HG02970 (cell line): Measurements from ENCODE around the gene FBXL19.
"Not testable (repeated sequence)": the region's sequence is repeated elsewhere in the genome, so short reads cannot be mapped to it uniquely, and the experiment has no call there.

Experiments used
- ATAC-seq: cut with Tn5 transposase; IDR thresholded peaks from one replicate; pipeline ENCODE4 v1.9.1; 2021; ENCODE audit warnings: mild to moderate bottlenecking, moderate library complexity, moderate number of reproducible peaks; ENCODE audit not compliant: unreplicated experiment, low FRiP score

FBXL19 gene

DNA sequence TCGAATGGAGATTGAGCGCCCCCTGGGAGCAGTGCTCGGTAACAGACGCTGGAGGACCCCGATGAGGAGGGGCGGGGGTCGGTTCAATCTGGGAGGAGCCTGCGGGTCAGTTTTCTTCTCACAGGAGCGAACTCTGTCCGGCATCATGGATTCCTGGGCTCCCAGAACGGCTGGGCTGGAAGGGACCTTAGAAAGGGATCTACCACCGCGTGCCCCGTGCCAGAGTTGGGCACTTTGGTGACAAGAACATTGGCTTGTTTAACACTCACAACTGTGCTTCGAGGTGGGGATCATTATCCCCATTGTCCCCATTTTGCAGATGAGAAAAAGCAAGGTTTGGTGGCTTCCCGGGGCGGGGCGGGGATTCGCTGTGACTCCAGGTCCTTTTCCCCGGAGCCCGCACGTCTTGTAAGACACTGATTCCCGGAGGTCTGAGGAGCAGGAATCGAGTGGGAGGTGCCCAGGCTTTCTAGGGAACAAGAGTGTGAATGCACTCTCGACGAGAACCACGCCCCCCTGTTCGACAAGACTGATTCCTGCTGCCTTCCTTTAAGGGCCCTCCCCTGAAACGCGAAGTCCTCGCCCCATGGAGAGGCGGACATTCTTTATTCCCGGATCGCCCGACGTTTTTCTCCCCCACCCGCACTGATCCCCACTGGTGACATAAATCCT lies 1.5 kb upstream of the FBXL19 start:
- ATAC-seq = peak; percentile 2

DNA sequence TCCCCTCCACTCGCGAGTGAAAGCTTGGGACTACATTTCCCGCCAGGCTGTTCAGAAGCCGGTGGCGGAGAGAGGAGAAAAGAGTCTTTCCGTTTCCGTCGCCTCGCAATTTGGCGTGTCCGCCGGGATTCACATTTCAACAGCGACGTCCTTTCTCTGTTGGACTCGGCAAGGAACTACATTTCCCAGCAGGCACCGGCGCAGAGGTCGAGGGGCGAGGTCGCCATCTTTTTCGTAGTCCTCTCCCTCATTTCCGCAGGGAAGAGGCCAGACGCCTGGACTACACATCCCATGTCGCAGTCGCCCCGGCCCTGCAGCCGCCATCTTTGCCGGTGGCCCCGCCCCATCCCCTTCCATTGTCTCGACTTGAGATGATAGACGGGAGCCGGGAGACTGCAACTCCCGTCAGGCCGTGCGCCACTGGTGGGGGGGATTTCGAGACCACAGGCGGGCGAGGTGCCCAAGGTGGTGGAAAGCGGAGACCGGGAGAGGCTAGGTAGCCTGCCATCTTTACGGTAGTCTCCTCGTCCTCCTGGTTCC lies 882 bp upstream of the FBXL19 start:
- peak; percentile 77 for ATAC-seq

DNA sequence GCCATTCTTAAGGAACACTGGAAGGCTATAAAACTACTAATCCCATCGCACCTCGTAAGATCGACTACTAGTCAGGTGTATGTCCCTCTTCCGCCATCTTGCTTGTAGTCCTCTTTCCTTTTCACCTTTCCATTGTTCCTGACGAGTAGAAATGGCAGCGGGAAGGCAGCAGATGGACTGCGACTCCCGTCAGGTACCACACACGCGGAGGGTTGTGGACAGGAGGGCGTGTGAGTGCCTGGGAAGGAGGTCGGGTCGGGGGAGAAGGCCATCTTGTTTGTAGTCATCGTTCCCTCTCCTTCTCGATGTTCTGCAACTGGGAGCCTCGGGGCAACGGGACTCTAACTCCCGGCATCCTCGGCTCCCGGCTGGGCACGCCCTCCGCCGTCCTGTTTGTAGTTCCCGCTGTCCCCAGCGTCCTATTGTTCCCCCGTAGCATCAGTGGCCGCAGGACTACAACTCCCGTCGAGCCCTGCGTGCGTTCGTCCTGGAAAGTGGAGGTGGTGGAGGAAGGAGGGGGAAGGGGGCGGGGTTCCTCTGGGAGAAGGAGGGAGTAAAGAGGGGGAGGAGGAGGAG lies 324 bp upstream of the FBXL19 start:
- ATAC-seq = peak; percentile 67

DNA sequence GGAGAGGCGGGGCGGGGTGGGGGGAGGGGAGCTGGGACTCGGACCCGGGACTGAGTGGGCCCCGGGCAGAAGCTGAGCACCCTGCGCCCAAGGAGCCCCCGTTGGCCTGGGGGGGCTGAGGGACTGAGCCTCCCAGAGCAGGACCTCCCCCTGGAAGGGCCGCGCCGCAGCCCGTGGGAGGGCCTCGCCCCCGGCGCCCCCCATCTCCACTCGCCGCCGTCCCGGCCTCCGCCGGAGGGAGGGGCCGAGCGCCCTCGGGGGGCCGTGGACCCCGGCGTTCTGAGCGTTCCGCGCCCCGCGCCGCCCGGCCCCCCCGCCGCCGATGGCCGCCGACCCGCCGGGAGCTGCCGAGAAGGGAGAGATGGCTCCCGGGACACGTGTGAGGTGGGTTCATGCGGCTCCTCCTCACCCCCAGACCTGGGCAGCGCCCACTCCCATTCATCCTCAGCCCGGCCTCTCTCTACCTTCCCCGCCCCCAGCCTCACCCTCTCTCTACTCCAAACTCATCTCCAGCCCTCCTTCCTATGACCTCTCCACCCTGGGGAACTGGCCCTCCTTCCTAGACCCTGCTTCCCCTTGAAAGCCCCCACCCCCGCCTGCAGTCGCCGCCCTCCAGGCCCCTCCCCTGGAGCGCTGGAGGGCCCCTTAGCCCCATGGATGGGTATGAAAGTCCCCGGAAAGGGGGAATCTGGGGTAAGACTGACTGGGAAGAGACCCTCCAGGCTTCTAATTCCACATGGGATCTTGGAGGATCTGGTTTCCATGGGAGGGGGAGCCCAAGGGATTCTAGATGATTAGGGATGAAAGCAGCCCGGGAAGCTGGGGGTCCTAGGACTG lies 922 bp downstream of the FBXL19 start:
- no peak for ATAC-seq

DNA sequence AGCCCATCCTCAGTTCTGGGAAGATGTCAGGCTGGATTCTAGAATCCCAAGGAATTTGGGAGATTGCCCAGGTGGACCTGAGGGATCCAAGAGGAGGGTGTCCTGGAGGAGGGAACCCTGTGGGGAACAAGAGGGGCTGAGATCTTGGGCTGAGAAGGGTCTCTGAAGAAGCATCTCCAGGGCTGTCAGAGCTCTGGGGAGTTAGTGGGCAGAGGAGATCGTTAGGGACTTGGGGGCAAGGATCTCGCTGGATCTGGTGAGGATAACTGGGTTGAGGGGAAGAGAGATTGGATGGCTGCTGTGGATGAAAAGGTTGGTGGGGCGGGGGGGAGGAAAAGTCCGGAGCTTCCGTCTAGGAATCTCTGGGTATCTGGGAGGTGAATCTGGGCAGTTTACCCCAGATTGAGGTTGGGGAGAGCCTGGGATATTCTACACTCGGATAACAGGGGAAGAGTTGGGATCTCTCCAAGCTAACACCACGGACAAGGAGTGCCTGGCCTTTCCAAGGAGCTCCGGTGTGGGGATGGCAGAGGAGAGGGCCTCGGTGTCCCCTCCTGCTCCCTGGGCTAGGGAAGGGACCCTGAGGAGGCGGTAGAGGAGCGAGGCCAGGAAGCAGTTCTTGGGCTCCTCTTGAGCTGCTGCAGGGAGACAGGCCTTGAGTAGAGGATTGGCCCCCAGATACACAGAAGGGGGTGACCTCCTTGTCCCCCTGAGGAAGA lies 1.7 kb downstream of the FBXL19 start:
- ATAC-seq = no peak

DNA sequence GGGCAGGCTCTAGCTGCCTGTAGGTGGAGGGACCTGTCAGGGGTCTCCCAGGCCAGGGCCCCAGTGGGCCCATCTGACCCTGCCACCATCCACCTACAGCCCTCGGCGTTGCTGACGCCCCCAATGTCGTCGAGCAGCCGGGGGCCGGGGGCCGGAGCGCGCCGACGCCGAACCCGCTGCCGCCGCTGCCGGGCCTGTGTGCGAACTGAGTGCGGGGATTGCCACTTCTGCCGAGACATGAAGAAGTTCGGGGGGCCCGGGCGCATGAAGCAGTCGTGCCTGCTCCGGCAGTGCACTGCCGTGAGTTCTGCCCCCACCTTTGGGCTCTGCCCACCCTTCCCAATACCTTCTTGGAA lies 2.2 kb downstream of the FBXL19 start:
- no peak for ATAC-seq

DNA sequence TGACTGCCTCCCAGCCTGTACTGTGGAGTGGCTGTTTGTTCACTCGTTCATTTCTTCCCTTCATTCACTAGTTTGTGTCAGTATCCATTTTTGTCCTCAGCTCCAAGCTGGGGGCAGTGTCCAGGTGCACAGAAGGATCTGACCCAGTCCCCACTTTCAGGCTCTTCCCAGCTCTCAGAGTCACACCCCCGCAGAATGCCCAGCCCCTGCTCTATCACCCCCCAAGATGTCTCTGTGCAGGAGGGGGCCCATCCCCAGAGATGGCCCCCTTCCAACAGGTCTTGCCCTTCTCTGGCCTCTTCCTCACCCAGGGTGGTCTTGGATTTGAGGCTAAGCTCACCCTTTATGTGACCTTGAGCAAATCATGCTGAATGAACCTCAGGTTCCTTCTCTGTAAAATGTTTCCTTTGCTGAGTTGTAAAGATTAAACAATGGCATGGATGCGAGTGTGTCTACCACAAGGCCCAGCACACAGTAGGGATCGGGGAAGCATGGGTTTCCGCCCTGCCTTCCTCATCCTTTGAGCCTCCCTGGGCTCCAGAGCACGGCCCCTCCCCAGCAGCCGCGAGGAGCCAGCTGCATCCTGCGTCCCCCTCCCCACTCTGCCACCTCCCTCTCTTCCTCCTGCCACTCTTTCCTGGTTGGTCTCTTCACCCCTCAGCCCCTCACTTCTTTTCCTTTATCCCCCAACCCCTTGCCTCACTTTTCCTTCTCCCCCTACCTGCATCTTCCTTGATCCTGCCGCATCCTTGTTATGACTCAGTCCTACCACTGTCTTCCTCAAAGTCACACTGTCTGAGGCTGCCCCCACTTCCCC lies 2.8 kb downstream of the FBXL19 start:
- ATAC-seq = no peak

DNA sequence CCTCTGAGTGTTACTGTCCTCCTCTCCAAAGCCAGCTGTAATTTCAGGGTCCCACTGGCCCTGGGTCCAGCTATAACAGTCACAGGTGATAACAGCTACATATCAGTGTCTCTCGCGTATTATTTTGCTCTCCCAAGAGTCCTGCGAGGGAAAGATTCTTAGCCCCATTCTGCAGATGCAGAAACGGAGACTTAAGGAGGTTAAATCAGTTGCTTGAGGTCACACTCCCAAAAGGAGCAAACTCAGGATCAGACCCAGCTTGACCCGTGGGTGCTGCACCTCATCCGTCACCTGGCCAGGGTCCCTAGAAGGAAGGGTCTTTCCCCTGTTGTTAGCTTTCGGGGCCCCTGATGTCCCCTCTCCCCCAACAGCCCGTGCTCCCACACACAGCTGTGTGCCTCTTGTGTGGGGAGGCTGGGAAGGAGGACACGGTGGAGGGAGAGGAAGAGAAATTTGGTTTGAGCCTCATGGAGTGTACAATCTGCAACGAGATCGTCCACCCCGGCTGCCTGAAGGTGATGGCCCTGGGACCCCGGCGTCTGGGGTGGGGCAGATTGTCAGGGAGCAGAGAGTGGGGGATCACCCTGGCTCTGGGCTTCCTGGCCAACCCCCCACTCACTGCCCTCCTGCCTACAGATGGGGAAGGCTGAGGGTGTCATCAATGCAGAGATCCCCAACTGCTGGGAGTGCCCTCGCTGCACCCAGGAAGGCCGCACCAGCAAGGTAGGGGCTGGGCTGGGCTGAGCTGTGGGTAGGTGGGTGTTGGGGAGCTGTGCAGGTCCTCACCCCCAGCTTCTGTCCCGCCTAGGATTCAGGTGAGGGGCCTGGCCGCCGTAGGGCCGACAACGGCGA lies 3.8 kb downstream of the FBXL19 start:
- ATAC-seq = no peak

DNA sequence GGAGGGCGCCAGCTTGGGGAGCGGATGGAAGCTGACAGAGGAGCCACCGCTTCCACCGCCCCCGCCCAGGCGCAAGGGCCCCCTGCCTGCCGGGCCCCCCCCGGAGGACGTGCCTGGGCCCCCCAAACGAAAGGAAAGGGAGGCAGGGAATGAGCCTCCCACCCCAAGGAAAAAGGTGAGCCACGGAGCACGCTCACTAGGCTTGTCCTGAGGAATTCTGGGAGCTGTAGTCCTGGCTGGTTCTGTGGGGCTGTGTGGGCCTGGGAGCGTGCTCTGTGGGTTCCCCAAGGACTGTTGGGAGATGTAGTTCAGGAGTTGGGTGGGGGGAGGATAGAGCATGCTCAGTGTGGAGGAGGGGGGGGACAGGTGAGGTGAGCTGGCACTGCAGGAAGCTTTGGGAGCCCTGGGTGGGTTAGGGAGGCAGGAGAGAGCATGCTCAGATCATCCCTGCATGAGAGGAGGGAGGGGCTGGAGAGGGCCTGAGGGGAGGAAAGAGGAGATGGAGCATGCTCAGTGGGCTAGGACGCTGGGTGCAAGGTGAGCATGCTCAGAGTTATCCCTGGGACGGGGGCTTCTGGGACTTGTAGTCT lies 4.5 kb downstream of the FBXL19 start:
- no peak for ATAC-seq

DNA sequence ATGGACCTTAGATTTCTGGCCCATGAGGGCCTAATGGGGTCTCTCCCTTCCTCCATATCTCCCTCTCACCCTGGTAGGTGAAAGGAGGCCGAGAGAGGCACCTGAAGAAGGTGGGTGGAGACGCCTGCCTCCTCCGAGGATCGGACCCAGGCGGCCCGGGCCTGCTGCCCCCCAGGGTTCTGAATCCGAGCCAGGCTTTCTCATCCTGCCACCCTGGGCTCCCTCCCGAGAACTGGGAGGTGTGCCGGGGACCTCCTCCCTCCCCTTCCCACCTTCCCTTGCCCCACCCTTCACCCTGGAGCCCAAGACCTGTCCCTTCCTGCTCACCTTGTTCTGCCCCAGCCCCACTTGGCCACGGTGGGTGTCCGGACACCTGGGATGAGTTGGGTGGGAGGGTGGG lies 5.0 kb downstream of the FBXL19 start:
- ATAC-seq = no peak

DNA sequence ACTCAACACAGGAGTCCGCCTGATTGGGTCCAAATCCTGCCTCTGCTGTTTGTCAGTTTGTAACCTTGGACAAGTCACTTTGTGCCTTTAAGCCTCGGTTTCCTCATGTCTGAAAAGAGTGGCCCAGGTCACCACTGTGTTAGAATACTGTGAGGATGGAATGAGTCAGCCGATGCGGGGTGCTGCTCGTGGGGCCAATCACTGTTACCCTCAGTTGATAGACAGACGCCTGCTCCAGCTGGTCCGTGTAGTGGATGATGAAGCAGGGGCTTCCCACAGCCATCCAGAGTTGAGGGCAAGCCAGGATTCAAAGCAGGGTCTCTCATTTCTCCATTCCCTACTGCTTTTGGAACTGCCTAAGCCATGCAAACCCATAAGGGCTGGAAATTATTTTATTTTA lies 5.8 kb downstream of the FBXL19 start:
- no peak for ATAC-seq

DNA sequence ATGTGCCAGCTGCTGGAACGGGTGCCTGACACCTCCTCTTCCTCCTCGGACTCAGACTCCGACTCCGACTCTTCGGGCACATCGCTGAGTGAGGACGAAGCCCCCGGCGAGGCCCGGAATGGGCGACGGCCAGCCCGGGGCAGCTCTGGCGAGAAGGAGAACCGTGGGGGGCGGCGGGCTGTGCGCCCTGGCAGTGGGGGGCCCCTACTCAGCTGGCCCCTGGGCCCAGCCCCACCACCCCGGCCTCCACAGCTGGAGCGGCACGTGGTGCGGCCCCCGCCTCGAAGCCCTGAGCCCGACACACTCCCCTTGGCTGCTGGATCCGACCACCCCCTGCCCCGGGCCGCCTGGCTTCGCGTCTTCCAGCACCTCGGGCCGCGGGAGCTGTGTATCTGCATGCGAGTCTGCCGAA lies 6.8 kb downstream of the FBXL19 start:
- ATAC-seq = no peak

DNA sequence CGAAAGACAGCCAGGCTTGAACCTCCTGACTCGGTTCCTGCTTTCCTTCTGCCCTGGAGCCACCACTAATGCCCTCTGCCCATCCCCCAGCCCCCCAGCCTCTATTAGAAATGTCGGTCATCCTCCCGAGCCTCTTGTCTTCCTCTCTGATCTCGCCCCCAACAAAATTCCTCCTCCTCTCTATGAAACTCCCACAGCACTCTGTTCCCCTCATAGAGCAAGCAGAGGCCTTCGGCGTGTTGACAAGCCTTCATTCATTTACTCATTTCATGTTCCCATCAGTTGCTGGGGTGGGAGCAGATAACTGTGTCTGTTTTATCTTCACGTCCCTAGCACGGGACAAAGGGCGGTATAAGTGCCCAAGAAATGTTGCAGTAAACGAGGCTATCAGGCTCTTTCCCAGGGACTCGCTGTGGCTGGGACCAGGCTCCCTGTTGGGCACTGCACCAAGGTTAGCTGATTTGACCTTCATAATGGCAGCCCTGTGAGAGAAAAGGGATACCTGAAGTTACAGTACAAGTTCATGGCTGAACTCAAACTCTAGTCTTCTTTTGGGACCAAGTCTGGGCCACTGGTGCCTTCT lies 7.8 kb downstream of the FBXL19 start:
- ATAC-seq = no peak

DNA sequence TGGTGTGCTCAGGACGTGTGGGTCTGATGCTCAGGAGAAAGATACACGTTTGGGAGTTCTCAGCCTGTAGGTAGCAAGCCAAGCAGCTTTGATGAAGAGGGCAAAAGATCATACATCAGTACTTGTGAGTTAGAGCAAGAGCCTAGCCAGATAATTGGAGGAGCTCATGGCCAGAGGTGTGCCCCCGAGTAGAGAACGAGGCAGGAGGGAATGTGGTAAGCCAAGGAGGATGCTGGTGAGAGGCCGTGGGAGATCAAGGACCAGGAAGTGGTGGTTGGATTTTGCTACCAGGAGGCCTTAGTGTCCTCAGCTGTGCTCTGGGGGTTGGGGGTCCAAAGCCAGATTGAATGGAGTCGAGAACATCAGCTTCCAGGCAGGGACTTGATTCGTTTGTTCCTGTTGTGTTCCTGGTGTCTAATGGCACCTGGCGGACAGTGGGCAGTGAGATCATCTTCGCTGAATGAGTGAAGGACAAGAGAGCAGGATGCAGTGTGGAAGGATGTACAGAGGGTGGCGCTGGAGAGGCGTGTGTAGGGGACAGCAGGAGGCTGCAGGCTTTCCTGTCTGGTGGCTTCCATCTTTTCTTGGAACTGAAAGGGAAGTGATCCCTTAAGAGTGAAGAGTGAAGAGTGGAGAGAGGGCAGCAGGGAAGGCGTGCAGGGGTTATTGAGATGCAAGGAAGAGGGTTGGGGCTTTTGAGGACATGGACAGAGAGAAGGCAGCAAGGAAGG lies 11.6 kb downstream of the FBXL19 start:
- ATAC-seq = no peak

DNA sequence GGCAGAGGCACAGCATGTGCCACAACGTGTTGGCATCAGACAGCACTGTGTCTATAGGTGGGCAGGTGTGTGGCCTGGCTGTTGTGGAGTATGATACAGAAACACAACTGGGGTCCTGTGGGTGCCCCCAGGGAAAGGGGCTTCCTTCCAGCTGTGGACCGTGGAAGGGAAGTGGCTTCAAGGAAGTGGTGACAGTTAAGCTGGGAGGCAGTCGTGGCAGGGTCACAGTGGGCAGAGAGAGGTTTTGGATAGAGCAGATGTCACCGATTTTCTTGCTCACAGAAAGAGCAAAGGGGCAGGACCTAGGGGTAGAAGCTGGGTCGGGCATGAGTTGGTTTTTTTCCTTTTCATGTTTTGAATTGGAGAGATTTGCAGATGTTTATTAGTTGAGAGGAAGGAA lies 14.3 kb downstream of the FBXL19 start:
- no peak for ATAC-seq

DNA sequence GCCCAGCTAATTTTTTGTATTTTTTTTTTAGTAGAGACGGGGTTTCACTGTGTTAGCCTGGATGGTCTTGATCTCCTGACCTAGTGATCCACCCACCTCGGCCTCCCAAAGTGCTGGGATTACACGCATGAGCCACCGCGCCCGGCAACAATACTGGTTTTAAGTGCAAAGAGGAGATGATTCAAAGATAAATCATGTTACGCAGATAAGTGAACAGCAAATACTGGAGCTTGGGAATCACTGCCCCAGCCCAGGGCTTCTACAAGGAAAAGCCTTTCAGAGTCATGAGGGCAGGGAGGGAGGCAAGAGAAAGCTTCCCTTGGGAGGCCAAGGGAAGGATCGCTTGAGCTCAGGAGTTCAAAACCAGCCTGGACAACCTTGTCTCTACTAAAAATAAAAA lies 16.2 kb downstream of the FBXL19 start:
- ATAC-seq = not testable (repeated sequence)

DNA sequence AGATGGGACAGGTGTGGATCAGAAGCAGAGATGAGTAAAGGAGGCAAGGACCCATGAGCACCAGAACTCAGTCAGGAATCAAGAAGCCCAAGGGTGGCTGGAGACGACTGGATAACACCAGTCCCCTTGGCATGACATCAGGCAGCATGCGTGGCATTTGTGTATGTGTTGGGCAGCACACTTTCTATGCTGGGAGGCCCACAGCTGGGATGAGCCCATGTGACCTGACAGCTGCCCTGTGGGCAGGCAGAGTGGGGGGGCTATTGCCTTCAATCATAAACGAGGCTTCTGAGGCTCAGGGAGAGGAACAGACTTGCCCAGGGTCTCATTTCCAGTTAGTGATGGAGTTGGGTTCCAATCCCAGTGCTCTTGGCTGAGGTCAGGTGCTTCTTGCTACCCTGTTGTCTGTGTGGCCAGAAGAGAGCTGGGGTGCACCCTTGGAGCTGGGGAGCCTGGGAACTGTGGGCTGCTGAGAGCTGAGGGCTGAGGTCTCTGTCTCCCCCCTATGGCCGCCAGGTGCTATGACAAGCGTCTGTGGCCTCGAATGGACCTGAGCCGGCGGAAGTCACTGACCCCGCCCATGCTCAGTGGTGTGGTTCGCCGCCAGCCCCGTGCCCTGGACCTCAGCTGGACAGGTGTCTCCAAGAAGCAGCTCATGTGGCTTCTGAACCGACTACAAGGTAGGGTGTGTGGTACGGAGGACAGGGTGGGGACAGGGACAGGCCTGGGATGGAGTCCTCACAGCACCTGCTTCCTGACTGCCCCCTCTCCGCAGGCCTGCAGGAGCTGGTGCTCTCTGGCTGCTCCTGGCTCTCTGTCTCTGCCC lies 18.4 kb downstream of the FBXL19 start:
- ATAC-seq = no peak
